ENCODE data around the gene CARD19. TPM values are rescaled to one million over a fixed set of nuclear protein-coding genes. Genes with fewer than 3 reads are reported as not detected.

CARD19 gene
- total and polyA plus RNA-seq, 2 experiments from 2014 or later = 36.8 to 48.3 TPM

DNA sequence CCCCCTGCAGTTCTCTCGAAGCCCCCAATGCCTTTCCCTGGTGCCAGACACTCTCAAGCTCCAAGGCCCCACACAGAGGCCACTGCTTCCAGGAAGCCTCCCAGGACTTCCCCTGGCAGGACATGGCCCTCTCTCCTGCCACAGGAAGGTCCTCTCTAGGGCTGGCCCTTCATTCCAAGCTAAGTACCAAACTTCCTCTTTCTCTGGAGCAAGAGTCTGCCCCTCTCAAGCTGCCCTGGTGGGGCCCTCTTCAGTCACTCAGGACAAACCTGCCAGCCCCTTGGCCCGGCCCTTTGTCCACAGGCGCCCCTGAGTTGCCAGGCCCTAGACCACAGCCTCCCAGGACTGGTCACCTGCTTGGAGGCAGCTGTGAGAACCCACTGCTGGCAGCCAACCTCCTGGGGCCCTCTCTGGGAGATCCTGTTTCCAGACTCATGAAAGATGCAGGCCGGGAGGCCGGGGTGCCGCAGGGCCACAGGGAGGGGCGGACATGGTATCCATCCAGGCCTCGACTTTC is 31.4 kb downstream of the CARD19 start:
- no peak; the same call in 2 of the 3 replicates for ATAC-seq
- no peak overlapping the region for H3K27ac ChIP-seq (ENCODE audit: low read depth)
- no peak overlapping the region for H3K4me3 Mint-ChIP-seq

More for the DNA sequence above, 31.4 kb downstream of the CARD19 start:
- Mint-ChIP-seq H3K4me1 (peaks cover 30% of the 10 kb centered on the region), H3K27ac (0 out of 2 replicates have a peak overlapping the region, but pooled peaks have one; percentile 56), H3K9me3 (no peaks in the 10 kb centered on the region), H3K27me3 (ENCODE audit: insufficient read depth, low read depth, poor library complexity) (peaks cover 6% of the 10 kb centered on the region), H3K36me3 (ENCODE audit: low read depth) (peaks cover 5% of the 10 kb centered on the region; the same call in 2 of the 3 replicates)
- DNase-seq (ENCODE audit: low spot score) = no peak
- TF ChIP-seq, protein P1, sequence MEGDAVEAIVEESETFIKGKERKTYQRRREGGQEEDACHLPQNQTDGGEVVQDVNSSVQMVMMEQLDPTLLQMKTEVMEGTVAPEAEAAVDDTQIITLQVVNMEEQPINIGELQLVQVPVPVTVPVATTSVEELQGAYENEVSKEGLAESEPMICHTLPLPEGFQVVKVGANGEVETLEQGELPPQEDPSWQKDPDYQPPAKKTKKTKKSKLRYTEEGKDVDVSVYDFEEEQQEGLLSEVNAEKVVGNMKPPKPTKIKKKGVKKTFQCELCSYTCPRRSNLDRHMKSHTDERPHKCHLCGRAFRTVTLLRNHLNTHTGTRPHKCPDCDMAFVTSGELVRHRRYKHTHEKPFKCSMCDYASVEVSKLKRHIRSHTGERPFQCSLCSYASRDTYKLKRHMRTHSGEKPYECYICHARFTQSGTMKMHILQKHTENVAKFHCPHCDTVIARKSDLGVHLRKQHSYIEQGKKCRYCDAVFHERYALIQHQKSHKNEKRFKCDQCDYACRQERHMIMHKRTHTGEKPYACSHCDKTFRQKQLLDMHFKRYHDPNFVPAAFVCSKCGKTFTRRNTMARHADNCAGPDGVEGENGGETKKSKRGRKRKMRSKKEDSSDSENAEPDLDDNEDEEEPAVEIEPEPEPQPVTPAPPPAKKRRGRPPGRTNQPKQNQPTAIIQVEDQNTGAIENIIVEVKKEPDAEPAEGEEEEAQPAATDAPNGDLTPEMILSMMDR (conservative IDR thresholded peaks at IDR 0.05; ENCODE audit: low read depth in 2 of 2) = no peak
- TF ChIP-seq, protein P2, sequence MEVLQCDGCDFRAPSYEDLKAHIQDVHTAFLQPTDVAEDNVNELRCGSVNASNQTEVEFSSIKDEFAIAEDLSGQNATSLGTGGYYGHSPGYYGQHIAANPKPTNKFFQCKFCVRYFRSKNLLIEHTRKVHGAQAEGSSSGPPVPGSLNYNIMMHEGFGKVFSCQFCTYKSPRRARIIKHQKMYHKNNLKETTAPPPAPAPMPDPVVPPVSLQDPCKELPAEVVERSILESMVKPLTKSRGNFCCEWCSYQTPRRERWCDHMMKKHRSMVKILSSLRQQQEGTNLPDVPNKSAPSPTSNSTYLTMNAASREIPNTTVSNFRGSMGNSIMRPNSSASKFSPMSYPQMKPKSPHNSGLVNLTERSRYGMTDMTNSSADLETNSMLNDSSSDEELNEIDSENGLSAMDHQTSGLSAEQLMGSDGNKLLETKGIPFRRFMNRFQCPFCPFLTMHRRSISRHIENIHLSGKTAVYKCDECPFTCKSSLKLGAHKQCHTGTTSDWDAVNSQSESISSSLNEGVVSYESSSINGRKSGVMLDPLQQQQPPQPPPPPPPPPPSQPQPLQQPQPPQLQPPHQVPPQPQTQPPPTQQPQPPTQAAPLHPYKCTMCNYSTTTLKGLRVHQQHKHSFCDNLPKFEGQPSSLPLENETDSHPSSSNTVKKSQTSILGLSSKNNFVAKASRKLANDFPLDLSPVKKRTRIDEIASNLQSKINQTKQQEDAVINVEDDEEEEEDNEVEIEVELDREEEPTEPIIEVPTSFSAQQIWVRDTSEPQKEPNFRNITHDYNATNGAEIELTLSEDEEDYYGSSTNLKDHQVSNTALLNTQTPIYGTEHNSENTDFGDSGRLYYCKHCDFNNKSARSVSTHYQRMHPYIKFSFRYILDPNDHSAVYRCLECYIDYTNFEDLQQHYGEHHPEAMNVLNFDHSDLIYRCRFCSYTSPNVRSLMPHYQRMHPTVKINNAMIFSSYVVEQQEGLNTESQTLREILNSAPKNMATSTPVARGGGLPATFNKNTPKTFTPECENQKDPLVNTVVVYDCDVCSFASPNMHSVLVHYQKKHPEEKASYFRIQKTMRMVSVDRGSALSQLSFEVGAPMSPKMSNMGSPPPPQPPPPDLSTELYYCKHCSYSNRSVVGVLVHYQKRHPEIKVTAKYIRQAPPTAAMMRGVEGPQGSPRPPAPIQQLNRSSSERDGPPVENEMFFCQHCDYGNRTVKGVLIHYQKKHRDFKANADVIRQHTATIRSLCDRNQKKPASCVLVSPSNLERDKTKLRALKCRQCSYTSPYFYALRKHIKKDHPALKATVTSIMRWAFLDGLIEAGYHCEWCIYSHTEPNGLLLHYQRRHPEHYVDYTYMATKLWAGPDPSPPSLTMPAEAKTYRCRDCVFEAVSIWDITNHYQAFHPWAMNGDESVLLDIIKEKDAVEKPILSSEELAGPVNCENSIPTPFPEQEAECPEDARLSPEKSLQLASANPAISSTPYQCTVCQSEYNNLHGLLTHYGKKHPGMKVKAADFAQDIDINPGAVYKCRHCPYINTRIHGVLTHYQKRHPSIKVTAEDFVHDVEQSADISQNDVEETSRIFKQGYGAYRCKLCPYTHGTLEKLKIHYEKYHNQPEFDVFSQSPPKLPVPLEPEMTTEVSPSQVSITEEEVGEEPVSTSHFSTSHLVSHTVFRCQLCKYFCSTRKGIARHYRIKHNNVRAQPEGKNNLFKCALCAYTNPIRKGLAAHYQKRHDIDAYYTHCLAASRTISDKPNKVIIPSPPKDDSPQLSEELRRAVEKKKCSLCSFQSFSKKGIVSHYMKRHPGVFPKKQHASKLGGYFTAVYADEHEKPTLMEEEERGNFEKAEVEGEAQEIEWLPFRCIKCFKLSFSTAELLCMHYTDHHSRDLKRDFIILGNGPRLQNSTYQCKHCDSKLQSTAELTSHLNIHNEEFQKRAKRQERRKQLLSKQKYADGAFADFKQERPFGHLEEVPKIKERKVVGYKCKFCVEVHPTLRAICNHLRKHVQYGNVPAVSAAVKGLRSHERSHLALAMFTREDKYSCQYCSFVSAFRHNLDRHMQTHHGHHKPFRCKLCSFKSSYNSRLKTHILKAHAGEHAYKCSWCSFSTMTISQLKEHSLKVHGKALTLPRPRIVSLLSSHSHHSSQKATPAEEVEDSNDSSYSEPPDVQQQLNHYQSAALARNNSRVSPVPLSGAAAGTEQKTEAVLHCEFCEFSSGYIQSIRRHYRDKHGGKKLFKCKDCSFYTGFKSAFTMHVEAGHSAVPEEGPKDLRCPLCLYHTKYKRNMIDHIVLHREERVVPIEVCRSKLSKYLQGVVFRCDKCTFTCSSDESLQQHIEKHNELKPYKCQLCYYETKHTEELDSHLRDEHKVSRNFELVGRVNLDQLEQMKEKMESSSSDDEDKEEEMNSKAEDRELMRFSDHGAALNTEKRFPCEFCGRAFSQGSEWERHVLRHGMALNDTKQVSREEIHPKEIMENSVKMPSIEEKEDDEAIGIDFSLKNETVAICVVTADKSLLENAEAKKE (CRISPR knock-in tag; IDR thresholded peaks at IDR 0.05) = no peak
- no peak for TF ChIP-seq POLR2AphosphoS5 (IDR thresholded peaks at IDR 0.05; ENCODE audit: low read depth)
- TF ChIP-seq, protein P3, sequence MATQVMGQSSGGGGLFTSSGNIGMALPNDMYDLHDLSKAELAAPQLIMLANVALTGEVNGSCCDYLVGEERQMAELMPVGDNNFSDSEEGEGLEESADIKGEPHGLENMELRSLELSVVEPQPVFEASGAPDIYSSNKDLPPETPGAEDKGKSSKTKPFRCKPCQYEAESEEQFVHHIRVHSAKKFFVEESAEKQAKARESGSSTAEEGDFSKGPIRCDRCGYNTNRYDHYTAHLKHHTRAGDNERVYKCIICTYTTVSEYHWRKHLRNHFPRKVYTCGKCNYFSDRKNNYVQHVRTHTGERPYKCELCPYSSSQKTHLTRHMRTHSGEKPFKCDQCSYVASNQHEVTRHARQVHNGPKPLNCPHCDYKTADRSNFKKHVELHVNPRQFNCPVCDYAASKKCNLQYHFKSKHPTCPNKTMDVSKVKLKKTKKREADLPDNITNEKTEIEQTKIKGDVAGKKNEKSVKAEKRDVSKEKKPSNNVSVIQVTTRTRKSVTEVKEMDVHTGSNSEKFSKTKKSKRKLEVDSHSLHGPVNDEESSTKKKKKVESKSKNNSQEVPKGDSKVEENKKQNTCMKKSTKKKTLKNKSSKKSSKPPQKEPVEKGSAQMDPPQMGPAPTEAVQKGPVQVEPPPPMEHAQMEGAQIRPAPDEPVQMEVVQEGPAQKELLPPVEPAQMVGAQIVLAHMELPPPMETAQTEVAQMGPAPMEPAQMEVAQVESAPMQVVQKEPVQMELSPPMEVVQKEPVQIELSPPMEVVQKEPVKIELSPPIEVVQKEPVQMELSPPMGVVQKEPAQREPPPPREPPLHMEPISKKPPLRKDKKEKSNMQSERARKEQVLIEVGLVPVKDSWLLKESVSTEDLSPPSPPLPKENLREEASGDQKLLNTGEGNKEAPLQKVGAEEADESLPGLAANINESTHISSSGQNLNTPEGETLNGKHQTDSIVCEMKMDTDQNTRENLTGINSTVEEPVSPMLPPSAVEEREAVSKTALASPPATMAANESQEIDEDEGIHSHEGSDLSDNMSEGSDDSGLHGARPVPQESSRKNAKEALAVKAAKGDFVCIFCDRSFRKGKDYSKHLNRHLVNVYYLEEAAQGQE (IDR thresholded peaks at IDR 0.05; ENCODE audit: unreplicated experiment) = no peak
- no peak for TF ChIP-seq CREB1 (CRISPR knock-in tag; IDR thresholded peaks at IDR 0.05; ENCODE audit: low read depth)
- TF ChIP-seq EZH2phosphoT487 (IDR thresholded peaks at IDR 0.05; ENCODE audit: unreplicated experiment) = no peak
- TF ChIP-seq STAT1 (IDR thresholded peaks at IDR 0.05; ENCODE audit: unreplicated experiment) = no peak
- no peak for TF ChIP-seq ZNF114 (CRISPR knock-in tag; IDR thresholded peaks at IDR 0.05)
- TF ChIP-seq EZH2 (IDR thresholded peaks at IDR 0.05; ENCODE audit: low read depth, unreplicated experiment) = no peak
- H3F3A ChIP-seq (replicated peaks; ENCODE audit: low read depth) = no peaks in the 10 kb centered on the region
- 0 out of 2 replicates have a peak, but pooled peaks cover 3% of the 10 kb centered on the region for H4K20me1 ChIP-seq (replicated peaks; ENCODE audit: insufficient read depth)
- no peak overlapping the region for H2AFZ ChIP-seq
- H3K4me1 ChIP-seq (ENCODE audit: insufficient read depth) = peaks cover 9% of the 10 kb centered on the region
- H3K27me3 ChIP-seq (ENCODE audit: insufficient read depth) = no peaks in the 10 kb centered on the region
- no peak overlapping the region for H3K4me2 ChIP-seq
- no peak overlapping the region for H3K4me3 ChIP-seq
- no peaks in the 10 kb centered on the region for H3K9me2 ChIP-seq (ENCODE audit: insufficient read depth)
- H3K36me3 ChIP-seq (ENCODE audit: insufficient read depth) = no peaks in the 10 kb centered on the region
- 0 out of 2 replicates have a peak, but pooled peaks cover 6% of the 10 kb centered on the region for H3K79me2 ChIP-seq (replicated peaks; ENCODE audit: insufficient read depth)
